Keratinocyte (primary cell): ENCODE data around the gene DUSP22. TPM values are rescaled to one million over a fixed set of nuclear protein-coding genes. Genes with fewer than 3 reads are reported as not detected.

Source experiments
- DNase-seq: peaks from one replicate; pipeline ENCODE4 v3.0.0-alpha.2; 2011; ENCODE audit warnings: low read depth, missing footprints, low spot score
- FAIRE-seq: peaks from 2 replicates; lab custom pipeline; 2011; peaks lifted over from hg19 to GRCh38; lab: Jason Lieb, UNC
- H2AFZ ChIP-seq: 2 replicates; pipeline ENCODE4 v1.6.0; 2012; ENCODE audit warnings: low read length, control low read depth, inconsistent platforms; ENCODE audit not compliant: control insufficient read depth
- H3K27ac ChIP-seq: 2 replicates; pipeline ENCODE4 v1.5.1; 2011; ENCODE audit warnings: low read length; ENCODE audit not compliant: control insufficient read depth, insufficient read depth
- H3K27me3 ChIP-seq: 3 replicates; pipeline ENCODE4 v1.6.0; 2011; ENCODE audit warnings: low read length; ENCODE audit not compliant: control insufficient read depth, insufficient read depth; ENCODE audit errors: extremely low read depth
- H3K36me3 ChIP-seq, 2 experiments: 2 replicates in 1 of 2; 3 replicates in 1 of 2; pipeline ENCODE4 v1.5.1; 2011; ENCODE audit warnings: low read length in 2 of 2, mild to moderate bottlenecking in 1 of 2; ENCODE audit not compliant: control insufficient read depth in 2 of 2, insufficient read depth in 2 of 2; ENCODE audit errors: extremely low read depth in 1 of 2
- H3K4me1 ChIP-seq: 3 replicates; pipeline ENCODE4 v1.5.1; 2011; ENCODE audit warnings: low read length; ENCODE audit not compliant: control insufficient read depth, insufficient read depth; ENCODE audit errors: extremely low read depth
- H3K4me2 ChIP-seq: 3 replicates; pipeline ENCODE4 v1.6.0; 2011; ENCODE audit warnings: low read depth, low read length; ENCODE audit not compliant: control insufficient read depth, insufficient read depth; ENCODE audit errors: extremely low read depth
- H3K4me3 ChIP-seq, 3 experiments: fragments of 200-600 bp in 1 of 3; sonication (generic) in 1 of 3; 2 replicates in 2 of 3; 3 replicates in 1 of 3; pipeline ENCODE4 v1.5.1; 2011 to 2016; ENCODE audit warnings: low read length in 3 of 3, mild to moderate bottlenecking in 3 of 3, control low read depth in 2 of 3, inconsistent platforms in 1 of 3, low read depth in 1 of 3, mixed read lengths in 1 of 3, mixed run types in 1 of 3, moderate library complexity in 1 of 3; ENCODE audit not compliant: control insufficient read depth in 2 of 3, insufficient read depth in 2 of 3; ENCODE audit errors: extremely low read depth in 1 of 3
- H3K79me2 ChIP-seq: 2 replicates; pipeline ENCODE4 v1.6.0; 2012; ENCODE audit warnings: low read length; ENCODE audit not compliant: control insufficient read depth, insufficient read depth
- H3K9ac ChIP-seq: 3 replicates; pipeline ENCODE4 v1.6.0; 2011; ENCODE audit warnings: low read length; ENCODE audit not compliant: control insufficient read depth, insufficient read depth; ENCODE audit errors: extremely low read depth
- H3K9me1 ChIP-seq: 3 replicates; pipeline ENCODE4 v1.6.0; 2011; ENCODE audit warnings: low read length; ENCODE audit not compliant: control insufficient read depth, insufficient read depth; ENCODE audit errors: extremely low read depth
- H3K9me3 ChIP-seq: 2 replicates; pipeline ENCODE4 v1.5.1; 2012; ENCODE audit warnings: low read depth, low read length; ENCODE audit not compliant: control insufficient read depth
- H4K20me1 ChIP-seq: 3 replicates; pipeline ENCODE4 v1.6.0; 2011; ENCODE audit warnings: low read length; ENCODE audit not compliant: control insufficient read depth, insufficient read depth; ENCODE audit errors: extremely low read depth
- EZH2 ChIP-seq: IDR thresholded peaks from one replicate; pipeline ENCODE4 v1.6.1; 2012; ENCODE audit warnings: inconsistent platforms, mild to moderate bottlenecking, low read length, moderate library complexity
- dilution Hi-C: fragments of 300-500 bp; cut with MboI; formaldehyde crosslinking; loops from one replicate; pipeline ENCODE4 v1.7.0; 2020; ENCODE audit warnings: low sequenced_read_pairs; ENCODE audit not compliant: extremely low pct_ligation_motif_present
- polyA plus RNA-seq, 5 experiments: library from polyadenylated mRNA; depleted of rRNA in 3 of 5; stranded (reverse) in 3 of 5; stranded (forward) in 1 of 5; unstranded in 1 of 5; fragments of >200 nt; gene quantifications; 1 replicate in 1 of 5; 2 replicates in 3 of 5; 3 replicates in 1 of 5; pipeline versions ENCODE4 v1.2.1 to v1.2.3, GENCODE V29; 2011 to 2012; ENCODE audit warnings: missing spikeins in 2 of 5, low read depth in 1 of 5, low replicate concordance in 1 of 5
- TF ChIP-seq, protein P1 (sequence below), 3 experiments: IDR thresholded peaks in 1 of 3; conservative IDR thresholded peaks in 1 of 3; optimal IDR thresholded peaks in 1 of 3; 2 replicates in 2 of 3; 3 replicates in 1 of 3; pipeline versions ENCODE3 to v1.5.1; 2011; ENCODE audit warnings: low read length in 3 of 3, mild to moderate bottlenecking in 3 of 3, moderate library complexity in 2 of 3, control low read depth in 1 of 3, inconsistent platforms in 1 of 3; ENCODE audit not compliant: insufficient read depth in 2 of 3; ENCODE audit errors: extremely low read depth in 1 of 3

DUSP22 gene
- polyA plus RNA-seq, 1 donor (not counting 4 experiments of a cell fraction or from before 2014, with no cell fraction given) = 17.3 TPM

GRCh38 chr6:396126-396520, 103.8 kb downstream of the DUSP22 start:
- no peak overlapping the region for H3K27ac ChIP-seq
- no peak overlapping the region for H3K4me3 ChIP-seq
- H3K9me1 ChIP-seq = no peaks in the 10 kb centered on the region
- no peak for FAIRE-seq
- dilution Hi-C loops = no loop called here
- no peak overlapping the region for H3K4me2 ChIP-seq
- H3K9me3 ChIP-seq = no peaks in the 10 kb centered on the region
- no peaks in the 10 kb centered on the region for H3K36me3 ChIP-seq
- peaks cover 11% of the 10 kb centered on the region for H3K4me1 ChIP-seq
- DNase-seq = no peak
- H3K9ac ChIP-seq = no peak overlapping the region
- no peaks in the 10 kb centered on the region for H3K79me2 ChIP-seq
- H3K27me3 ChIP-seq = peaks cover 52% of the 10 kb centered on the region
- TF ChIP-seq, protein P1, sequence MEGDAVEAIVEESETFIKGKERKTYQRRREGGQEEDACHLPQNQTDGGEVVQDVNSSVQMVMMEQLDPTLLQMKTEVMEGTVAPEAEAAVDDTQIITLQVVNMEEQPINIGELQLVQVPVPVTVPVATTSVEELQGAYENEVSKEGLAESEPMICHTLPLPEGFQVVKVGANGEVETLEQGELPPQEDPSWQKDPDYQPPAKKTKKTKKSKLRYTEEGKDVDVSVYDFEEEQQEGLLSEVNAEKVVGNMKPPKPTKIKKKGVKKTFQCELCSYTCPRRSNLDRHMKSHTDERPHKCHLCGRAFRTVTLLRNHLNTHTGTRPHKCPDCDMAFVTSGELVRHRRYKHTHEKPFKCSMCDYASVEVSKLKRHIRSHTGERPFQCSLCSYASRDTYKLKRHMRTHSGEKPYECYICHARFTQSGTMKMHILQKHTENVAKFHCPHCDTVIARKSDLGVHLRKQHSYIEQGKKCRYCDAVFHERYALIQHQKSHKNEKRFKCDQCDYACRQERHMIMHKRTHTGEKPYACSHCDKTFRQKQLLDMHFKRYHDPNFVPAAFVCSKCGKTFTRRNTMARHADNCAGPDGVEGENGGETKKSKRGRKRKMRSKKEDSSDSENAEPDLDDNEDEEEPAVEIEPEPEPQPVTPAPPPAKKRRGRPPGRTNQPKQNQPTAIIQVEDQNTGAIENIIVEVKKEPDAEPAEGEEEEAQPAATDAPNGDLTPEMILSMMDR (optimal IDR thresholded peaks at IDR 0.05 in 1 of 3, IDR thresholded peaks at IDR 0.05 in 1 of 3, conservative IDR thresholded peaks at IDR 0.05 in 1 of 3; ENCODE audit: extremely low read depth in 1 of 3, insufficient read depth in 2 of 3, low read length in 3 of 3) = no peak
- no peak for TF ChIP-seq EZH2
- no peaks in the 10 kb centered on the region for H4K20me1 ChIP-seq
- no peak overlapping the region for H2AFZ ChIP-seq

DNA sequence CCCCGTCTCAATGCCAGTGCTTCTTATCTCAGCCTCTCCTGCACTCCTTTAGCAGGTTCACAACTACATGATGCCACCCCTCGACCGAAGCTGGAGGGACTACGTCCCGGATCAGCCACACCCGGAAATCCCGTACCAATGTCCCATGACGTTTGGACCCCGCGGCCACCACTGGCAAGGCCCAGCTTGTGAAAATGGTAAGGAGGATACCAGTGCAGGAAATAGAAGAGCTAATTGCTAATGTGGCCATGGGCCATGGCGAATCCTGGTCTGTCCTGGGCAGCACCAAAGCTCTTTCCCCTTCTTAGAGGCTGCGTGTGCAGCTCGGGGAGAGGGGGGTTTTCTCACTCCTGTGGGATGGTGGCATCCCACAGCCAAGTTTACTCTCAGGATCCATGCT, 104.8 kb downstream of the DUSP22 start:
- no peak for DNase-seq
- no peak overlapping the region for H3K4me3 ChIP-seq
- H4K20me1 ChIP-seq = no peaks in the 10 kb centered on the region
- H3K4me2 ChIP-seq = no peak overlapping the region
- H3K79me2 ChIP-seq = no peaks in the 10 kb centered on the region
- H3K9me1 ChIP-seq = no peaks in the 10 kb centered on the region
- H3K9ac ChIP-seq = no peak overlapping the region
- H2AFZ ChIP-seq = no peak overlapping the region
- dilution Hi-C loops = no loop called here
- no peak overlapping the region for H3K27ac ChIP-seq
- FAIRE-seq = no peak
- no peaks in the 10 kb centered on the region for H3K36me3 ChIP-seq
- TF ChIP-seq, protein P1 (optimal IDR thresholded peaks at IDR 0.05 in 1 of 3, IDR thresholded peaks at IDR 0.05 in 1 of 3, conservative IDR thresholded peaks at IDR 0.05 in 1 of 3; ENCODE audit: extremely low read depth in 1 of 3, insufficient read depth in 2 of 3, low read length in 3 of 3) = no peak
- TF ChIP-seq EZH2 = no peak
- peaks cover 44% of the 10 kb centered on the region for H3K27me3 ChIP-seq
- H3K9me3 ChIP-seq = no peaks in the 10 kb centered on the region
- H3K4me1 ChIP-seq = peaks cover 4% of the 10 kb centered on the region
